GM12878 (cell line): ENCODE data around the gene BNC2.

Experiments
- CEBPZ ChIP-seq: fragments of 150-350 bp; IDR thresholded peaks from 2 replicates; pipeline ENCODE4 v1.6.1; 2016; ENCODE audit warnings: low read depth, low read length
- CTCF ChIP-seq, 3 experiments: IDR thresholded peaks in 2 of 3; conservative IDR thresholded peaks in 1 of 3; 2 replicates each; pipeline ENCODE4 v1.5.1; 2011; ENCODE audit warnings: low read depth in 3 of 3, low read length in 3 of 3, mild to moderate bottlenecking in 3 of 3, control low read depth in 2 of 3, moderate library complexity in 2 of 3, inconsistent platforms in 1 of 3, mixed read lengths in 1 of 3; ENCODE audit not compliant: control insufficient read depth in 2 of 3, insufficient read depth in 1 of 3; ENCODE audit errors: extremely low read depth in 1 of 3
- MEF2A ChIP-seq: IDR thresholded peaks from 2 replicates; pipeline ENCODE4 v1.6.1; 2011; ENCODE audit warnings: low read depth, mild to moderate bottlenecking, low read length, moderate library complexity; ENCODE audit not compliant: insufficient read depth
- NFXL1 ChIP-seq: fragments of 450-650 bp; IDR thresholded peaks from 2 replicates; pipeline ENCODE4 v1.6.1; 2017; ENCODE audit warnings: antibody characterized with exemption, mild to moderate bottlenecking, borderline replicate concordance
- NFYB ChIP-seq: IDR thresholded peaks from 2 replicates; pipeline ENCODE4 v1.6.1; 2011; ENCODE audit warnings: low read depth, mild to moderate bottlenecking, low read length, improper control_type of control experiment, moderate library complexity; ENCODE audit not compliant: insufficient read depth
- PAX8 ChIP-seq: fragments of 450-650 bp; IDR thresholded peaks from 2 replicates; pipeline ENCODE4 v1.6.1; 2017; ENCODE audit warnings: mild to moderate bottlenecking, moderate library complexity
- POLR2AphosphoS5 ChIP-seq: IDR thresholded peaks from 2 replicates; pipeline ENCODE4 v1.6.1; 2011; ENCODE audit warnings: mild to moderate bottlenecking, low read length, inconsistent platforms
- SIN3A ChIP-seq: IDR thresholded peaks from 2 replicates; pipeline ENCODE4 v1.6.1; 2012; ENCODE audit warnings: low read depth, low read length, improper control_type of control experiment
- SREBF1 ChIP-seq: IDR thresholded peaks from 2 replicates; pipeline ENCODE4 v1.6.1; 2012; ENCODE audit warnings: mild to moderate bottlenecking, low read length
- TARDBP ChIP-seq: IDR thresholded peaks from 2 replicates; pipeline ENCODE4 v1.6.1; 2016; ENCODE audit warnings: borderline replicate concordance
- USF2 ChIP-seq: IDR thresholded peaks from 2 replicates; pipeline ENCODE4 v1.6.1; 2011; ENCODE audit warnings: low read depth, low read length, improper control_type of control experiment, borderline replicate concordance
- YY1 ChIP-seq: IDR thresholded peaks from 2 replicates; pipeline ENCODE4 v1.6.1; 2011; ENCODE audit warnings: low read depth, mild to moderate bottlenecking, low read length
- TF ChIP-seq, protein P1 (sequence below): IDR thresholded peaks from 2 replicates; pipeline ENCODE4 v1.6.1; 2012; ENCODE audit warnings: mild to moderate bottlenecking, low read depth, low read length
- TF ChIP-seq, protein P2 (sequence below): fragments of 450-650 bp; IDR thresholded peaks from 2 replicates; pipeline ENCODE4 v1.6.1; 2016; ENCODE audit warnings: mild to moderate bottlenecking

- no peak for TF ChIP-seq YY1
- TF ChIP-seq, protein P1, sequence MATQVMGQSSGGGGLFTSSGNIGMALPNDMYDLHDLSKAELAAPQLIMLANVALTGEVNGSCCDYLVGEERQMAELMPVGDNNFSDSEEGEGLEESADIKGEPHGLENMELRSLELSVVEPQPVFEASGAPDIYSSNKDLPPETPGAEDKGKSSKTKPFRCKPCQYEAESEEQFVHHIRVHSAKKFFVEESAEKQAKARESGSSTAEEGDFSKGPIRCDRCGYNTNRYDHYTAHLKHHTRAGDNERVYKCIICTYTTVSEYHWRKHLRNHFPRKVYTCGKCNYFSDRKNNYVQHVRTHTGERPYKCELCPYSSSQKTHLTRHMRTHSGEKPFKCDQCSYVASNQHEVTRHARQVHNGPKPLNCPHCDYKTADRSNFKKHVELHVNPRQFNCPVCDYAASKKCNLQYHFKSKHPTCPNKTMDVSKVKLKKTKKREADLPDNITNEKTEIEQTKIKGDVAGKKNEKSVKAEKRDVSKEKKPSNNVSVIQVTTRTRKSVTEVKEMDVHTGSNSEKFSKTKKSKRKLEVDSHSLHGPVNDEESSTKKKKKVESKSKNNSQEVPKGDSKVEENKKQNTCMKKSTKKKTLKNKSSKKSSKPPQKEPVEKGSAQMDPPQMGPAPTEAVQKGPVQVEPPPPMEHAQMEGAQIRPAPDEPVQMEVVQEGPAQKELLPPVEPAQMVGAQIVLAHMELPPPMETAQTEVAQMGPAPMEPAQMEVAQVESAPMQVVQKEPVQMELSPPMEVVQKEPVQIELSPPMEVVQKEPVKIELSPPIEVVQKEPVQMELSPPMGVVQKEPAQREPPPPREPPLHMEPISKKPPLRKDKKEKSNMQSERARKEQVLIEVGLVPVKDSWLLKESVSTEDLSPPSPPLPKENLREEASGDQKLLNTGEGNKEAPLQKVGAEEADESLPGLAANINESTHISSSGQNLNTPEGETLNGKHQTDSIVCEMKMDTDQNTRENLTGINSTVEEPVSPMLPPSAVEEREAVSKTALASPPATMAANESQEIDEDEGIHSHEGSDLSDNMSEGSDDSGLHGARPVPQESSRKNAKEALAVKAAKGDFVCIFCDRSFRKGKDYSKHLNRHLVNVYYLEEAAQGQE = no peak
- TF ChIP-seq POLR2AphosphoS5 = no peak
- no peak for TF ChIP-seq CTCF (IDR thresholded peaks at IDR 0.05 in 2 of 3, conservative IDR thresholded peaks at IDR 0.05 in 1 of 3; ENCODE audit: control insufficient read depth in 2 of 3, extremely low read depth in 1 of 3, insufficient read depth in 1 of 3, low read depth in 3 of 3, low read length in 3 of 3)
- no peak for TF ChIP-seq SIN3A
- no peak for TF ChIP-seq MEF2A
- no peak for TF ChIP-seq NFXL1
- no peak for TF ChIP-seq PAX8
- no peak for TF ChIP-seq SREBF1
- TF ChIP-seq CEBPZ = no peak
- TF ChIP-seq, protein P2, sequence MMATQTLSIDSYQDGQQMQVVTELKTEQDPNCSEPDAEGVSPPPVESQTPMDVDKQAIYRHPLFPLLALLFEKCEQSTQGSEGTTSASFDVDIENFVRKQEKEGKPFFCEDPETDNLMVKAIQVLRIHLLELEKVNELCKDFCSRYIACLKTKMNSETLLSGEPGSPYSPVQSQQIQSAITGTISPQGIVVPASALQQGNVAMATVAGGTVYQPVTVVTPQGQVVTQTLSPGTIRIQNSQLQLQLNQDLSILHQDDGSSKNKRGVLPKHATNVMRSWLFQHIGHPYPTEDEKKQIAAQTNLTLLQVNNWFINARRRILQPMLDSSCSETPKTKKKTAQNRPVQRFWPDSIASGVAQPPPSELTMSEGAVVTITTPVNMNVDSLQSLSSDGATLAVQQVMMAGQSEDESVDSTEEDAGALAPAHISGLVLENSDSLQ = no peak
- TF ChIP-seq TARDBP = no peak
- no peak for TF ChIP-seq USF2
- no peak for TF ChIP-seq NFYB
Observed at GRCh38 chr9:16763946-16764345, 106.5 kb downstream of the BNC2 start.
